Measurements from ENCODE around the gene BOLA3. TPM values are rescaled to one million over a fixed set of nuclear protein-coding genes. Genes with fewer than 3 reads are reported as not detected.
A peak's percentile ranks its signal among the peaks of the same experiment; 100 is the strongest.

BOLA3 gene
- total RNA-seq, 1 donor from 2014 or later, result 17.0 TPM

- DNase-seq (ENCODE audit: low spot score in 2 of 2, unreplicated experiment in 2 of 2), result no peak
- Mint-ChIP-seq H3K4me3 (no peak overlapping the region), H3K36me3 (peaks cover 30% of the 10 kb centered on the region), H3K9me3 (no peaks in the 10 kb centered on the region), H3K4me1 (no peaks in the 10 kb centered on the region), H3K27me3 (ENCODE audit: low read depth) (no peaks in the 10 kb centered on the region), H3K27ac (no peak overlapping the region)
- TF ChIP-seq, protein P1, sequence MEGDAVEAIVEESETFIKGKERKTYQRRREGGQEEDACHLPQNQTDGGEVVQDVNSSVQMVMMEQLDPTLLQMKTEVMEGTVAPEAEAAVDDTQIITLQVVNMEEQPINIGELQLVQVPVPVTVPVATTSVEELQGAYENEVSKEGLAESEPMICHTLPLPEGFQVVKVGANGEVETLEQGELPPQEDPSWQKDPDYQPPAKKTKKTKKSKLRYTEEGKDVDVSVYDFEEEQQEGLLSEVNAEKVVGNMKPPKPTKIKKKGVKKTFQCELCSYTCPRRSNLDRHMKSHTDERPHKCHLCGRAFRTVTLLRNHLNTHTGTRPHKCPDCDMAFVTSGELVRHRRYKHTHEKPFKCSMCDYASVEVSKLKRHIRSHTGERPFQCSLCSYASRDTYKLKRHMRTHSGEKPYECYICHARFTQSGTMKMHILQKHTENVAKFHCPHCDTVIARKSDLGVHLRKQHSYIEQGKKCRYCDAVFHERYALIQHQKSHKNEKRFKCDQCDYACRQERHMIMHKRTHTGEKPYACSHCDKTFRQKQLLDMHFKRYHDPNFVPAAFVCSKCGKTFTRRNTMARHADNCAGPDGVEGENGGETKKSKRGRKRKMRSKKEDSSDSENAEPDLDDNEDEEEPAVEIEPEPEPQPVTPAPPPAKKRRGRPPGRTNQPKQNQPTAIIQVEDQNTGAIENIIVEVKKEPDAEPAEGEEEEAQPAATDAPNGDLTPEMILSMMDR (IDR thresholded peaks at IDR 0.05; ENCODE audit: unreplicated experiment), result no peak
Observed at GRCh38 chr2:74087696-74088095, 60.0 kb downstream of the BOLA3 start.

DNA sequence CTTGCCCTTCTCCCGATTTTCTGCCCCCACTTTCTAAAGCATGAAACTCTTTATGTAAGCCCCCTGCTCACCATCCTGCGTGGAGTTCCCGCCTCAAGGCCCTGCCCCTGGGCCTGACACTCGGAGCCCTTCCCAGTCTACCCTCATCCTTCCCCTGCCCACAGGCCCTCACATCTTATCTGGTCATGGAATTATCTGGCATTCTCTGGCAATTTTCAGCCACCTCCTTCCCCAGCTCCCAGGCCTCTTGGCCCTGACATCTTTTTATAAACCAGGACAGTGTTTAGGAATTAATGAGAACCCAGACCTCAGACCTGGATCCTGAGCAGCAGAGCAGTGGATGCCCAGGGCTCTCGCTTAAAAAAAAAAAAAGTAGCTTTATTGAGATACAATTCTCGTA, 61.7 kb downstream of the BOLA3 start:
- peaks cover 32% of the 10 kb centered on the region for H3K36me3 Mint-ChIP-seq

More for the DNA sequence above, 61.7 kb downstream of the BOLA3 start:
- TF ChIP-seq, protein P1 (IDR thresholded peaks at IDR 0.05; ENCODE audit: unreplicated experiment), result no peak
- Mint-ChIP-seq H3K27me3 (ENCODE audit: low read depth) (no peaks in the 10 kb centered on the region), H3K4me1 (no peaks in the 10 kb centered on the region), H3K4me3 (no peak overlapping the region), H3K9me3 (no peaks in the 10 kb centered on the region), H3K27ac (peak overlapping the region; percentile 4)
- no peak for DNase-seq (ENCODE audit: low spot score in 2 of 2, unreplicated experiment in 2 of 2)

Other genes with a start within 250 kb of the BOLA3 start
- gene DGUOK, start 221.0 kb downstream of the BOLA3 start, total RNA-seq, result 66.0 to 69.5 TPM (median 66.8 TPM) in 3 replicates
- gene TET3, start 163.0 kb downstream of the BOLA3 start, total RNA-seq, result 39.6 to 42.6 TPM (median 41.2 TPM) in 3 replicates
- gene MOB1A, start 31.0 kb upstream of the BOLA3 start, total RNA-seq, result 90.4 to 98.3 TPM (median 96.4 TPM) in 3 replicates
- gene MTHFD2, start 50.7 kb upstream of the BOLA3 start, total RNA-seq, result 35.3 to 39.1 TPM (median 37.9 TPM) in 3 replicates
- 7.5 to 9.3 TPM (median 9.2 TPM) in 3 replicates for gene SLC4A5, start 195.5 kb upstream of the BOLA3 start, total RNA-seq
- gene DCTN1, start 232.4 kb upstream of the BOLA3 start, total RNA-seq, result 125 to 136 TPM (median 132 TPM) in 3 replicates